Left cardiac atrium (tissue), 4 donors: Measurements from ENCODE around the gene CMPK1. TPM values are rescaled to one million over a fixed set of nuclear protein-coding genes. Genes with fewer than 3 reads are reported as not detected.

Source experiments
- ATAC-seq, 2 donors: fragments of 200-7000 bp; cut with Tn5 transposase; one replicate each; pipeline ENCODE4 v1.9.1; 2020; ENCODE audit warnings: mild to moderate bottlenecking in 2 of 2, moderate library complexity in 2 of 2
- DNase-seq: peaks from one replicate; pipeline ENCODE4 v3.0.0-alpha.2; 2020
- intact Hi-C, 2 donors: fragments of 100-400 bp; cut with DNase I; formaldehyde crosslinking; loops; one replicate each; pipeline versions ENCODE4 v1.14.1 to v1.15.1; 2022 to 2023
- total RNA-seq, 2 donors: library from RNA; stranded (reverse); fragmentation: NEBNext Ultra II Directional; extraction: Animal tissue kit (Norgen Biotek cat#: 25700); gene quantifications; one replicate each; pipeline ENCODE4 v1.2.1, GENCODE V29; 2021
- donor health status: DM: no; HTN: yes; CAD: no.
- donor health status: DM: no; HTN: yes; CAD: no; lungs with severe emphysema.
- donor health status: DM: yes; HTN: yes; CAD: no.
- donor health status: Dilated cardiomyopathy.

The CMPK1 gene
- total RNA-seq, 2 donors from 2014 or later = 77.9 to 92.7 TPM

DNA sequence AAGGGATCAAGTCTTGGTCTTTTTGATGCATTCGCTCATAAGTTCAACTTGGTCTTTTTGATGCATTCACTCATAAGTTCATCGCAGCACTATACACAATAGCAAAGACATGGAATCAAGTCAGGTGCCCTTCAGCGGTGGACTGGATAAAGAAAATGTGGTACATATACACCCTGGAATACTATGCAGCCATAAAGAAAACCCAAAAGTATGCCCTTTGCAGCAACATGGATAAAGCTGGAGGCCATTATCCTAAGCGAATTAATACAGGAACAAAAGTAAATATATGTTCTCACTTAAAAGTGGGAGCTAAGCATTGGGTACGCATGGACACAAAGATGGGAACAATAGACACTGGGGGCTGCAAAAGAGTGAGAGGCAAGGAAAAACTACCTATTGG lies 52.7 kb downstream of the CMPK1 start:
- no peak for ATAC-seq
- intact Hi-C loops = no loop called here
- DNase-seq = no peak

DNA sequence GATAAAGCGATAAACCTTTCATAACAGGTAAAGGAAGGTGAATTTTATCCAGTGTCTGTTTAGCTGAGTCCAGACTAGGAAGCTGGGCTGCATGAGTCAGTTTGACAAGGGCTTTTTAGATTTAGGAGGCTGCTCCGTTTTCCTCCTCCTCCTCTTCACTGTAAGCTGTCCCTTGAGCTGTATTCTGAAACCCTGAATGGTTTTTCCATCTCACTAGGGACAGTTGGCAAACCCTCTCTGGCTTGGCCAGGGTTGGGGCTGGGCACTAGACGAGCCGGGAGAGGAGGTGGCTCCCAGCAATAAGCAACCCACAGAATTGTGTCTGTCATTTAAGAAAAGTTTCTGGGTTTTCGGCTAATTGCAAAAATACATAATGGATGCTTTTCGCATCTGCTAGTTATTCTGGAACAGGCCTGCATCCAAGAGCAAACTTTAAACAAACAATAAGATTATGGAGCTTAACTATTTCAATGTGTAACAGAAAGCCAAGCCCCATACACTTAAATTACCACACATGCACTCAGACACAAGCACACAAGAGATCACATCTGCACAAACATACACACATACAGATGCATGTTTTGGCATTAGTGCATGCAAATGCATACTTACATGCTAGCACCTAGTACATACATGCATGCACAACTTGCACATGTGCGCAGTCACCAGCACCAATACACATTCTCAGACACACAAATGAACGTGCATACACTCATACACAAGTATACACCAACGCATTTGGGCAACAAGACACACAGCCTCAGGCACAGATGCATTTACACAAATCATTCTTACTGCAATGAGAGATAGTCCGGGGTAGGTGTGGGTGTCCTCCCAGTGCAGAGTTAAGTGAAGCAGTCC lies 54.7 kb downstream of the CMPK1 start:
- intact Hi-C loops = no loop called here
- DNase-seq (no peak), ATAC-seq (peak; percentile 10 to 75)

DNA sequence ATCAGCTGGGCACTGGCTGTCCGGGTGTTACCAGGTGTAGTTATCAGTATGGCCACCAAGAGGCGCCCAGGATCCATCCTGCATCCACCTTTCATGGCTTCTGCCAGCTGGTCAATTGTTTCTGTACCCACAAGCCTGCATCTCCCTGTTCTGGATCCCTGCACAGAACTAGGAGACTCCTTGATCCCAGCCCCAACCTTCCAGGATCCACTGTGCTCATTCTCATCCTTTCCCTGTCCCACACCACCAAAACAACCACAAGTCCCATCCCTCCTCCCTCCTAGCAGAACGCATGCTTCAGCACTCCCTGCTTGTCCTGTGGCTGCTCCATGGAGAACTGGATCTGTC lies 55.3 kb downstream of the CMPK1 start:
- DNase-seq (peak; percentile 51), ATAC-seq (peak; percentile 64 to 80)
- intact Hi-C loops = no loop called here

DNA sequence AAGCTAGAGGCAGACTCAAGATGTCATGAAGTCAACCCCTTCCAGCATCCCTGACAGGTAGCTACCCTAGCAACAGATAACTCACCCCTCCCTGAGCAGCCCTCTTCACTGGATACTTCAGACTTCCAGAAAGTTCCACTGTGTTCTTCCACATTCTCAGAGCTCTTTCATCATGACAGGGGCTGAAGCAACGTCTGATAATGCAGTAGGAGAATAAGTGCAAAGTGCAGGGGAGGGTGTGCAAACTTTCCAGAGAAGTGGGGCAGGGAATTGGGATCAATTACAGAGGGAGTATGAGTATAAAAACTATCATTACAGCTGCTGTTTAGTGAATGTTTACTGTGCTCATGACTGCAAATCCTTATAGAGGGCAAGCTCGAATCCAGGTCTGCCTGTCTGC lies 56.1 kb downstream of the CMPK1 start:
- intact Hi-C loops = no loop called here
- DNase-seq = no peak
- no peak for ATAC-seq

DNA sequence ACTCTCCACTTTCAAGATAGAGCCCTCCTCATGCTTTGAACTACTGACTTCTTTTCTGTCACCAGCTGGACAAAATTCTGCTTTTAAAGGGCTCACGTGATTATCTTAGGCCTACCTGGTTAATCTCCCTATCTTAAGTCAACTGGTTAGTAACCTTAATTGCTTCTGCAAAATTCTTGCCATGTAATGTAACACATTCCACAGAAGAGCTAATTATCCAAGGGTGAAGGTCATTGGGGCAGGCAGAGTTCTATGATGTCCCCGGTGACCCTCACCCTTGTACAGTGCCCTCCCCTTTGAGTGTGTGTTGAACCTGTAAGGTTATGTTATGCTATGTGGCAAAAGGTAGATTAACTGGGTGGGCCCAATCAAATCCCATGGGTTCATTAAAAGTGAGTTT lies 57.3 kb downstream of the CMPK1 start:
- ATAC-seq = no peak
- no peak for DNase-seq
- intact Hi-C loops = no loop called here

DNA sequence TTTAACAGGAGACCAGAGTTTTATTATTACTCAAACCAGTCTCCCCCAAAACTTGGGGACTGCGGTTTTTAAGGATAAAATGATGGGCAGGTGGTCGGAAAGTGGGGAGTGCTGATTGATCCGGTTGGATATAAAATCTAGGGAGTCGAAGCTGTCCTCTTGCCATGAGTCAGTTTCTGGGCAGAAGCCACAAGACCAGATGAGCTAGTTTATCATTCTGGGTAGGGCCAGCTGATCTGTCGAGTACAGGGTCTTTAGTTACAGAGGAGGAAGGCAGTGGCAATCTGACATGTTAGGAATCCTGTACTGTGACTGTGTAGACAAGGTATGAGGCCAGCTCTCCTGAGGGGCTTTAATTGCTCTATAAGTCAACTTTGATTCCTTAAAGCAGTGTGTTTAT lies 59.6 kb downstream of the CMPK1 start:
- no peak for DNase-seq
- no peak for ATAC-seq
- intact Hi-C loops = no loop called here

DNA sequence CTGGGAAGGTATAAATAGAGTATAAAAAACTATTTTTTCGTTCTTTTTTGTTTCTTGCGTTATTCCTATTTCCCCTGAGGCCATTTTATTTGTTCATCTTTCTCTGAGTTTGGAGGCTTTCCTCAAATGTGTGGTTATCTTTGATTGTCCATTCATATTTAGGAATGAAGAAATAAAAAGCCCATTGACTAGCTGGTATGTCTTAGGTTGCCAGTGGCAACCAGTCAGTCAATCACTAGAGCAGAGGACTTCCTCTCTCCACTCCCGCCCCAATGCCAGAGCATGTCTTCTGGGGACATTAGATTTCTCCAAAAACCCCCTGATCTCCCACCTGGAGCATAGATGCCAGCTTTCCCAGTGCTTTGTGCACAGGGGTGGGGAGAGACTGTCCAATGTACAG lies 61.8 kb downstream of the CMPK1 start:
- ATAC-seq (no peak), DNase-seq (no peak)
- intact Hi-C loops = no loop called here

DNA sequence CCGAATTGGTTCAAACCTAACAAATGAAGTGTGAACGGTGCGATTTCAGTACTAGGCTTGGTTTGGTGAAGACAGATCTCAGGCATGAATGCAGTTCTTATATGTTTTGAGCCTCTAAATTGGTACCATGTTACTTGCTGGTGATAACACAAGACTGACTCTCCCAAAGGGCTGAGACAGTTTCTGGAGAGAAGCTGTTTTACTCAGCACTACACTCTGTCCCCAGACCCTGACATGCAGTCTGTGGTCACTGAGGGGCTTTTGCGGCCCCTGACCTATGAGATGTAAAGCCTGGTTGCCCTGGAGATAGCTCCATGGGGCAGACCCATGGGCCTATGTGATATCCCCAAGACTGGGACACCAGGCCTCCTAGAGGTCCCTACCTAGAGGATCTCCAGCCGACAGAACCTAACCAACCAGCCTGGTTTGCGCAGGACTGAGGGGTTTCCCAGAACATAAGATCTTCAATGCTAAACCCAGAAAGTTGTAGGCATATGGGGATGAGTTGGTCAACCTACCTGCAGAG lies 63.1 kb downstream of the CMPK1 start:
- DNase-seq (no peak), ATAC-seq (no peak)
- intact Hi-C loops = no loop called here

DNA sequence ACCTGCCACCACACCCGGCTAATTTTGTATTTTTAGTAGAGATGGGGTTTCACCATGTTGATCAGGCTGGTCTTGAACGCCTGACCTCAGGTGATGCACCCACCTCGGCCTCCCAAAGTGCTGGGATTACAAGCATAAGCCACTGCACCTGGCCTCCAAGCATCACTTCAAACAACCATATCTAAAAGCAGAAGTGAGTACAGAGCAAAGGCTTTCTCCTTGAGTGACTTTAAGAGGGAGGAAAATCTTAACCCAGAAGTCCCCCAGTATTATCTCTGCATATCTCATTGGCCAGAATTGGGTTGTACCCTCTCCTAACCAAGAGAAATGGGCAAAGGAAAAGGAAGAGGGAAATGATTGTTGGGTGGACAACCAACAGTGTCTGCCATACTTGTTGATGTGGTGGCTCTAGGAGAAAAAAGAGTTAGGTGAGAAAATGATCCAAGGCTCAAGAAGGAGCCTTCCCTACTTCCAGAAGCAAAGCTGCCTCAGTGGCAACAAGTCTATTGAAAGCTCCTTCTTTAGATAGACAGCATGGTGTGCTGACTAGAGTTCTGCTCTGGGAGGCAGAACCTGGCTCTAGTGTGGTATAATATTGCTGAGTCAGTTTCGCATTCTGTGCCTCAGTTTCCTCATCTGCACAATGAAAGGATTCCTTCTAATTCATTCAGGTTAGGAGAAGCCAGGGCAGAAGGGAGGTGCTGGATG lies 65.7 kb downstream of the CMPK1 start:
- DNase-seq = no peak
- intact Hi-C loops = no loop called here
- no peak for ATAC-seq

DNA sequence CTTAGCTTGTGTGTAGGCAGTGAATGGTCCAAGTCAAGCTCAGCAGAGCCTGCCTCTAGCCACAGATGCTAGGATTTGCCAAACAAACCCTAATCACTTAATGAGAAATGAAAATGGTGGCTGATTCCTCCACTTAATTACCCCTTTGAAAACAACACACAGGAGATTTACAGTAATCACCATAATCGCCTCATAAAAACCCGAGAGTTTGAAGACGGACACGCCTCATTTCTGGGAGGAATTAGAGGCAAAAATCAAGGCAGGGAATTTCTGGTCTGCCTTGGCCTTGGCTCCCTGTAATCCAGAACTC lies 66.2 kb downstream of the CMPK1 start:
- DNase-seq = no peak
- intact Hi-C loops = no loop called here
- ATAC-seq = no peak

DNA sequence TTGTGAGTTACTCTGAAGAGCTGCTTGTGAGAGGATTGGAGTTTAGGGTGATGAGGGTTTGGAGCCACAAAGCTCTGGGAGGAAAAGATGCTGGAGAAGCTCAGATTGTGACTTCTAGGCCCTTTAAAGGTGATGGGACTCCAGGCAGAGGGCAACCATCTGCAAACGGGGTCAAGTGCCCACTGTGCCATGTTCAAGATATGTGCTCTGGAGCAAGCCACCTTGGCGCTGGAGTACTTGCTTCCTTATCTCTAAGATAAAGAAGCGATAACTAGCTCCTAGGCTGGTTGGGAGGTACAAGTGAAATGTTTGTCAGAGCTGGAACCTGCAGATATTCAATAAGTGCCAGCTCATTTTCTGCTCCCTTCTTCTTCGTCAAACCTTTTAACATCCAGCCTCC lies 68.2 kb downstream of the CMPK1 start:
- no peak for DNase-seq
- intact Hi-C loops = no loop called here
- no peak for ATAC-seq

DNA sequence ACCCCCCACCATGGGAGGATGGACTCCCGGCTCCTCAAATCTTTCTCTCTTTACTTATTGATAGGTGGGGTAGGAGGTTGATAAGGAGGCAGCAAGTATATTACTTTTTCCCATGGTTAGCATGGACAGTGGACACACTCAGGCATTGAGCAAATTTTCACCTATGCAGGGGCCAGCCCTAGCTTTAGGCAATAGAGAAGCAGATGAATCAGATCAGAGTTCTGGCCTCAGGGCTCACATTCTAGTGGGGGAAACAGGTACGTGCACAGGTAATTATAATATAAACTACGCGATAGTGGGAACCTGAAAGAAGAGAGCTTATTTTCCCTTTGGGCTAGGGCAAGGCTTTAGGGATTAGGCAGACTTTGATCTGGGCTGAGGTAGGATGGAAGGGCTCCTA lies 69.0 kb downstream of the CMPK1 start:
- intact Hi-C loops = no loop called here
- DNase-seq = no peak
- ATAC-seq = no peak

DNA sequence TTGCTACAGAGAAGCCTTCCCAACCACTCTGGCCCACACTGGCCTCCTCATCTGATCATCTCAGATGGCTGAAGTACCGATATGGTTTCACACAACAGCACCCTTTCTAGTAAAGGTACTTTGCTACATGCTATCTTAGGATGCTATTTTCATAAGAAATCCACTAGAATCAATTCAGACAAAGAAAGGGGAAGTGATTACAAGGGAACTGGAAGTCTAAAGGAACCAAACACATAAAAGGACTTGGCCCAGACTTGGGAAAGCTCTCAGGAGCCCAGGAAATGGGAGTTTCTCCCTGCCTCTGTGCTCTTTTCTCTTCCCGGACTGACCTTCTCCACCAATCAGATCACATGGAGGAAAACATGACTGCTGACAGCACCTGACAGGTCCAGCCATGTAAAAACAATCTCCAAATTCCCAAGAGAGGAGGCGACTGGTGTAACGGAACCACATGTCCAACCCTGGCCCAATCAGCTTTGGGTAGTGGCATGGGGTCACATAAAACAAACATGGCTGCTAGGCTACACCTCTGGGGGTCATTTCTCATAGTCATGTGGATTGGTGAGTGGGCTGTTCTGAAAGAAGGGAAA lies 69.8 kb downstream of the CMPK1 start:
- ATAC-seq = no peak
- no peak for DNase-seq
- intact Hi-C loops = no loop called here

DNA sequence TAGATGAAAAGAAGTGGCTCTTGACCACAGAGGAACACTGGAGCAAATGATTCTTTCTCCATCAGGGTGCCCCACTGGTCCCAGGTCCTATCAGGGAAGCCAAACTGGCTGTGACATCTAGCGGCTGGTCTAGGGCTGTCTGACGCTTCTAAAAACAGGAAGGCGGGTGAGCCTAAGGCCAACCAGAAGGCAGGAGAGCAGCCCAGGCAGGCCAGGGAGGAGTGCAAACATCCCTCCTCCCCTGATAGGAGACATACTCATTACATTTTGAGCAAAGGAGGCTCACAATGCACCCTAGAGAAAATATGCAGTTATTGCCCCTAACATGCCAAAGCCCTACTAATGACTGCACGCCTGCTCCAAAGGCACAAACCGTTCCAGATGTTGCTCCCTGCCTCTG lies 72.1 kb downstream of the CMPK1 start:
- intact Hi-C loops = no loop called here

DNA sequence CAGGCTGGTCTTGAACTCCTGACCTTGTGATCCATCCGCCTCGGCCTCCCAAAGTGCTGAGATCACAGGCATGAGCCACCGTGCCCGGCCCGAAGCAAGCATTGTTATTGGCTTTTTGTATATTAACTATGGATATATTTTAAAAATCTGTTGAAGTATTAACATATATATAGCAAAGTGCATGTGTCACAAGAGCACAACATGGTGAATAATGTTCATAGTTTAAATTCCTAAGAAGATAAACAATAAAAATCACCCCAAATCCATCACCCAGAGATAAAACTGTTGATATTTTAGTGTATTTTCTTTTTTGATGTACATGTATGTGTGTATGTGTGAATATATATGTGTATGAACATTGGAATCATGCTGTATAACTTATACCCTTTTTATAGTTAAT lies 73.4 kb downstream of the CMPK1 start:
- DNase-seq (no peak), ATAC-seq (no peak)
- intact Hi-C loops = no loop called here

More for the DNA sequence above, 72.1 kb downstream of the CMPK1 start:
- ATAC-seq (peak; percentile 21 to 28), DNase-seq (no peak)

DNA sequence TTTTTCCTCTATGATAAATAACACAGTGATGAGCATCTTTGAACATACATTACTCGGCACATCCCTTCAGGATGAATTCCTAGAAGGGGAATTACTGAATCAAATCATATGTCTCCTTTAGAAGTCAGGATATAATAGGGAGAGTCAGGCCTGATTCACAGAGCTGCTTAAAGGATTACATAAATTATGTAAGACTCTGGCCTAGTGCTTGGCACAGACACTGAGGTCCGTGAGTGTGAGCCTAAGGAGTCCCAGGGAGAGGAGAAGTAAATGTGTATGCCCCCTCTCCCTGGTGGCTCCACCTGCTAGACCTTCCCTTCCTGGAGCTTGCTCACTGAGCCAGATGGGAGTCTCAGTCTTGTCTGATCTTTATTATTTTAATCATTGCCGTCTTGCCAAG lies 73.9 kb downstream of the CMPK1 start:
- intact Hi-C loops = no loop called here
- ATAC-seq (no peak), DNase-seq (no peak)

DNA sequence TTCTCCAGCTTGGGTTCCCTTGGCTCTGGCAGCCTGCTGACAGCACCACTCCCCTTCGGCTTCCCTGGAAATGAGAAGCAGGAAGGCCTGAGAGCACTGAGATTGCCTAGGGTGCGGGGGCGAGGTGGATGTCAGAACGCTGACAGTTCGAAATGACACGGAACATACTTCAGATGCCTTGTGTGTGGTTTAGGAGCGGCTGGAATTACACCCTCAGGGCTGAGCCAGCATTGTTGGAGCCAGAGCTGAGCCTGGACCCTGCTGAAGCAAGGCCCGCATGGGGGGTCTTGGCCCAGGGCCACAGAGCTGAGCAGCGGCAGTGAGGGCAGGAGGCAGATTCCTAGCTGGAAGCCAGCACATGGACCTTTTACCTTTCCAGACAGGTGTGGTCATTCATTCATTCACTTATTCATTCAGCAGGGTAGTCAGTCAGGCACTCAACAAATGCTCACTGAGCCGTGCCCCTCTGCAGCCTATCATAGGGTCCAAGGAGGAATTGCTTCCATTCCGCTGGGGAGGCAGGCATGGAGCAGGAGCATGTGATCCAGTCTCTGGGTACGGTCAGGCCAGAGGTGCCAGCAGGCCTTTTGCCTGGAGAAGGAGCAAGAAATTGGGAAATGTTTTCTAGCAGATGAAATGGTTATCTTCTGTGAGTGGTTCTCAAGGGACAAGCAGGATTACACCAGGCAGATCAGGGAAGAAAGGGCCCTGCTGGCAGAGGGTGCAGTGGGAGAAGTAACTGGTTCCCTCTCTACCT lies 75.9 kb downstream of the CMPK1 start:
- peak; percentile 27 for DNase-seq
- intact Hi-C loops = loop anchor here in 1 of 2 donors (10.0 kb wide), 1 partner anchor 225 kb away; no protein-coding TSS in a partner anchor
- peak; percentile 75 to 77 for ATAC-seq

DNA sequence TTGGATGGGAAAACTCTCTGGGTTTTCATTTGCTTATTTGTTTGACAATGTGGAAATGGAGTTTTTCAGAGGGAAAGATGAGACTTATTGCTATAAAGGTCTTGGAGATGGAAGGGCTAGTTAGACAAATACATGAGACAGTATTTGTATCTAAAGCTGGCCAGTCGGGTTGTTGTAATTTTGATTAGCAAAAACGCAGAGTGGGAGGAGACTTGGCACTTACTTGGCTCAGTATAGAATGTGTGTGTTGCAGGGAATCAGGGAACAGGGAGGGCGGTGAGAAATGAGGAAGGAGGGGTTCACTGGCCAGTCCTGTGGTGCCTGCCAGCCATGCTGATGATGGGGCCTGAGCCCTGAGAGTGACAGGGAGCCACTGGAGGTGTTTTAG lies 76.5 kb downstream of the CMPK1 start:
- no peak for ATAC-seq
- DNase-seq = no peak
- intact Hi-C loops = loop anchor here in 1 of 2 donors (10.0 kb wide), 1 partner anchor 225 kb away; no protein-coding TSS in a partner anchor

DNA sequence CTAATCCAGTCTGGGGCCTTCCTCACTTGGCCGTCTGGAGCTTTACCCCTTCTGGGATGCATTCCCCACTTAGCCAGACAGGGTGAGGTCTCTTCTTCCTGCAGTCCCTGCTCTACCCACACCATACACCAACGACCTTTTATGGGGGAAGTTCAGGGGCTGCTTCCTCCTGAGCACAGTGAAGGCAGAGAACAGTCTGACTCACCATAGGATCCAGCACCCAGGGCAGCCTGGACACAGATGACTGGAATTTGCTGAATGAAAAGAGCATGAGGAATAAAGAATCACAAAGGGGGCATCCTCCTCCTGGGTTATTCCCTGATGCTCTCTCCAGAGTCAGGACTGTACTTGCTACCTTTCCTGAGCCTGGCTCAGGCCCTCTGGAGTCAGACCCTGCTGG lies 77.8 kb downstream of the CMPK1 start:
- ATAC-seq = no peak
- DNase-seq = no peak
- intact Hi-C loops = loop anchor here in 1 of 2 donors (10.0 kb wide), 1 partner anchor 227 kb away; no protein-coding TSS in a partner anchor
